Renal cortex interstitium (tissue), 11 donors: ENCODE results near the gene GRK5. TPM values are rescaled to one million over a fixed set of nuclear protein-coding genes. Genes with fewer than 3 reads are reported as not detected.

Experiments
- DNase-seq, 11 donors: peaks; one replicate each; pipeline ENCODE4 v3.0.0-alpha.2; 2013; ENCODE audit warnings: low read depth in 9 of 11, low spot score in 4 of 11; ENCODE audit errors: extremely low read depth in 1 of 11
- polyA plus RNA-seq, 3 donors: library from polyadenylated mRNA; unstranded; fragments of 120-200 nt; gene quantifications; one replicate each; pipeline ENCODE4 v1.2.1, GENCODE V29; 2013; ENCODE audit not compliant: insufficient read length in 3 of 3

The GRK5 gene
- polyA plus RNA-seq, 3 donors = 16.7 to 19.1 (median 17.5) TPM

- DNase-seq = no peak
Measured at GRCh38 chr10:119377451-119377957, 170.1 kb downstream of the GRK5 start.

- no peak for DNase-seq
Measured at GRCh38 chr10:119377958-119378736, 170.8 kb downstream of the GRK5 start.

- DNase-seq = no peak
Measured at GRCh38 chr10:119378737-119379067, 171.3 kb downstream of the GRK5 start.

DNA sequence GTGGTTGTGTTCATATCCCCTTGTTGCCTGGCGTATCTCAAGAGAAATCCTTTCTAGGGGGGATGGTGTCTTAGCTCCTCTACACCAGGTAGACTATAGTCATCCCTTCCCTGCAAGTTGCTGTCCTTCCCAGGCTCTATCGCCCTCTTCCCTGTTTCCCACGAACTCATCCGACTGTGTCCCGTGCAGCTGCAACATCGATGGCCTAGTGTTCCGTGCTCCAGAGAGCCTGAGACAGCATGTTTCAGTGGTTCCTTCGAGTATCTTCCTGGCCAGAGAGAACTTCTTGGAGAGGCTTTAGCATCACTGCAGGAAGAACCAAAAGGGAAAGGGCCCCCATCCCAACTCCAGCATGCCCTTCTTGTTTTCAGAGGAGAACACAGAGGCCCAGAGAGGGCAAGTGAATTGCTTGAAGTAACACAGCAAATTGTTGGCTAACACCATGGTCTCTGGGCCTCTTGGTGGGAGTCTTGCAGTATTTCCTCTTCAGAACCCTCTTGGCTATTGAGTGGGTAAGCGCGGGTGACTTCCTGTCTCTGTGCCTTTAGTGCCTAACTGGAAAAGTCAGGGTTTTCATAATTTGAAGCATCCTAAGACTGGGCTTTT is 172.2 kb downstream of the GRK5 start:
- no peak for DNase-seq

- DNase-seq = no peak
Measured at GRCh38 chr10:119383174-119383856, 175.9 kb downstream of the GRK5 start.

DNA sequence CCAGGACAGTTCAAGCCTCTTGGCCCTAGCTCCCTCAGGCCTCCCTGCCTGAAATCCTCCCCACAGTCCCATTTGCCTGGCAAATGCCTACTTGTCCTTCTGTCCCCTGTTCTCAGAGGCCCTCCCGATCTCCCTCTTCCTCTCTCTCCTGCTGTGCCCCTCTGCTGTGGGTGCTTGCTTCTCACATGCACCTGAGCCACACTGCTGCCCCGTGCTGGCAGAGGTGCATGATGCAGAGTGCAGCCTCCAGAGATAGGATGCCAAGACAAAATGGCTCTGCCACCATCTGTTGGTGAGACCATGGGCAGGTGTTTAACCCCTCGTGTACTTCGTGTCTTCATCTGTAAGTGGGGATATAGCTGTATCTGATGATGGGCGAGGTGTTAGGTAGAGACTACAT is 176.8 kb downstream of the GRK5 start:
- DNase-seq = no peak

GRCh38 chr10:119386666-119387065 is 179.3 kb downstream of the GRK5 start:
- no peak for DNase-seq

DNA sequence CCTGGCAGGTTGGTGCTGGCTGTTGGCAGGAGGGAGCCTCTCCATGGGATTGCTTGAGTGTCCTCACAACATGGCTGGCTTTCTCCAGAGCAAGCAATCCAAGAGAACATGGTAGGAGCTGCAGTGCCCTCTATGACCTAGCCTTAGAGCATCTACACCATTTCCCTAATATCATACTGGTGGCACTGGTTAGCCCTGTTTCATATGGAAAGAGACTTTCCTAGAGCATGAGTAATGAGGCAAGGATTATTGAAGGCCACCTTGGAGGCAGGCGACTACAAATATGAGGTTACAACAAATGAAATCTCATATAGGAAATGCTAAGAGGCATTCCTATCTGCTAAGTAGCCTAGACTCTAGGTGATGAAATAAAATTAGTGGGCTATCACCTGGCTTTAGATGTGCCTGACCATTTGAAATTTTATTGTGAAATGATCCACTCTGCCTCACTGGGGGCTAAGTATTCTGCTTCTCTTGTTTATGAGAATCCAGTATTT is 181.5 kb downstream of the GRK5 start:
- DNase-seq = no peak

GRCh38 chr10:119391440-119392251 is 184.3 kb downstream of the GRK5 start:
- no peak for DNase-seq

- DNase-seq = no peak
Measured at GRCh38 chr10:119393019-119393418, 185.6 kb downstream of the GRK5 start.

DNA sequence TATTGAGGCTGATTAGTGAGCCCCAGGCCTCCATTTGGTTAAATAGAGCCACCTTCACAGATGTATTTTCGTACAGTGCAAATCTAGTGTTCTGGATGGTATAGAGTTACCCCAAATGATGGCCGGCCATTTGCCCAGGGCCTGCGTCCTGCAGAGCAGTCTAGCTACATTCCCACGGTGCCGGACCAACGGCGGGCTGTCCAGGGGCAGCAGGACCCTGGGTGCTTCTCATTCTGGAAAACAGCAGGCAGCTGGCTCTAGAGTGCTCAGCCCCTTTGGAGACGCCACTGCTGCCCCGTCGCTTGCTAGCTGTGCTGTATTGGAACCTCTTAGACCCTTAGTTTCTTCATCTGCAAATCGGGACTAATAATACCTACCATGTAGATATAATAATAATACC is 186.1 kb downstream of the GRK5 start:
- no peak for DNase-seq

DNA sequence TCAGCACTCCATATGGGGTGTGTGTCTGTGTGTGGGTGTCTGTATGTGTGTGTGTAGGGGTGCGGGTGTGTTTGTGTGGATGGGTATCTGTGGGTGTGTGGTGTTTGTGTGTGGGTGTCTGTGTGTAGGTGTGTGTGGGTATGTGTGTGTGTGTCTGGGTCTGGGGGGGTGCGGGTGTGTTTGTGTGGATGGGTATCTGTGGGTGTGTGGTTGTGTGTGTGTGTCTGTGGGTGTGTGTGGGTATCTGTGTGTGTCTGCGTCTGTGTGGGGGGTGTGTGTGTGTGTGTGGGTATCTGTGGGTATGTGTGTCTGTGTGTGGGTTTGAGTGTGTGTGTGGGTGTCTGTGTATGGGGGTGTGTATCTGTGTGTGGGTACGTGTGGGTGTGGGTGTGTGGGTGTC is 186.5 kb downstream of the GRK5 start:
- no peak for DNase-seq

DNA sequence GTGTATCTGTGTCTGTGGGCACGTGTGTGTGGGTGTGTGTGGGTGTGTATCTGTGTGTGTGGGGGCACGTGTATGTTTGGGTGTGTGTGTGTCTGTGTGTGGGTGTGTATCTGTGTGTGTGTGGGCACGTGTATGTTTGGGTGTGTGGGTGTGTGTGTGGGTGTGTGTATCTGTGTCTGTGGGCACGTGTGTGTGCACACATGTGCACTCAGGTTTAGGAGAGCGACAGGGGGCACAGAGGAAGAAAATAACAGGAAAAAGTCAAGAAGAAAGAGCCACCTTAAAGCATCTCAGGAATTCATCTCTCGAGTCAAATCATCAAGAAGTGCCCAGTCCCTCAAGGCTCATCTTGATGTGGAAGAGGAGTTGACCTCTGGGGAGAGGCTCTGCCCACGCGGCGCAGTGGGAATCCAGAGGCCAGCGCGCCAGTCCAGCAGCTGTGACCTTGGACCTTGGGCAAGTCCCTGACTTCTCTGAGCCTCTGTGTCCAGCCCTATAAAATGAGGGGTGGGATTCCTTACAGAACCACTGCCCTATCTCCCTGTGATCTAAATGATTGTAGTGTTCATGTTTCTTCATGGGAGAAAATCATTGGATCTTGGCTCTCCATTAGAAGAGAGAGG is 187.4 kb downstream of the GRK5 start:
- DNase-seq = no peak

DNA sequence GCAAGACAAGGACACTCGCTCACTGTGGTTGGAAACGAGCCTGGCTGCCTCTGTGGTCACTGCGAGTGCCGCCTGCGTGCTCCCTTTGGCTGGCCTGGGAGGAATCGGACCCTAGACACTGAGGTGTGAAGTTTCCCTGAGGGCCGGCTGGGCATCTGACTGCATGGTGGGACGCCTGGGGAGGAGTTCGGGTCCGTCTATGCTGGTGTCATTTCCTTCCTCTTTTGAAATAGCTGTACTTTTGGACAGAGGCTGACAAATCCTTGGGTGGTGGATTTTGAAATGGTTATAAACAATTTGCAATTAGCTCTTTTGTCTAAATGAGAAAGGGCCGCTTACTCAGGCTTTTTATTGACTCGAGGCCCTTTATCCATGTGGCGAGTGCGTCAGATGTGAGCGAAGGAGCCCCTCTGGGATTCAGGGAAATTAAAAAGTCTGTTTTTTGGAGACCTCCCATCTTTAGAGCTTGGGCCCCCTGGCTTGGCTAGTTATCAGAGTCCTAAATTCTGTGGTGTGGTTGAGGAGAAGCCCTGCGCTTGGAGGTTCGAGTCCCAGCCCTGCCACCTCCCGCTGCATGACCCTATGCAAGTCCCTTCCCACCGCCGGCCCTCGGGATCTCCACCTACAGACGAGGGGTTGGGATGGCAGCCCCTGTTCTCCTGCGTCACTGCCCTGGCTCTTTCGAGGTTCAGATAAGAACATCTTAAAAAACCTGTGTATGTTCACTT is 188.1 kb downstream of the GRK5 start:
- no peak for DNase-seq

DNA sequence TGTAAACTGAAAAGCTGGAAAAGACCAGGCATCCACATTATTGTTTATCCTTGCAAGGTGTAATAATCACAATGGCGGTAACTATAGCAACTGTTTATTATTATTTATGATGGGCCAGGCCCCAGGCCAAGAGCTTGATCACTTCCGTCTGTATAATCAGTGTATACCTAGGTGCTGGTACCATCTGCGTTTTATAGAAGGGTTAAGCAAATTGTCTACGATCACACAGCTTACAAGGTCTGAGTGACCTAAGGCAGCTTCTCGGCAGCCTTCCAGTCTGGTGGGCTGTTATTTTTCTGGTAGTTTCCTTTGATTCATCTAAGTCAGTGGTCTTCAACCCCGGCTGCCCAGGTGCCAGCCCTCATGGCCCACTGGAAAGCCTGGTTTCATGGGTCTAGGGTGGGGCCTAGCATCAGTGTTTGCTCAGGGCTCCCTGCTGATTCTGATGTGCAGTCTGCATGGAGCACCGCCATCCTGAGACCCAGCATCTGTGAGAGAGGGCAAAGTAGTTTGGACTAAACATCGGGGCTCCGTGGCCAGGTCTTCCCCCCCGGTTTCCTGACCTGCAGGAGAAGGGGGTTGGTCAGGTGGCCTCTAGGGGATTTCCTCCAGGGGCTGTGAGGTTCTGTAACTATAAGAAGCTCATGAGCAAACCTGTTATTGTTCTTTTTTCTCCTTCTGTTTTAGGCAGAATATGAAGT is 188.8 kb downstream of the GRK5 start:
- no peak for DNase-seq

DNA sequence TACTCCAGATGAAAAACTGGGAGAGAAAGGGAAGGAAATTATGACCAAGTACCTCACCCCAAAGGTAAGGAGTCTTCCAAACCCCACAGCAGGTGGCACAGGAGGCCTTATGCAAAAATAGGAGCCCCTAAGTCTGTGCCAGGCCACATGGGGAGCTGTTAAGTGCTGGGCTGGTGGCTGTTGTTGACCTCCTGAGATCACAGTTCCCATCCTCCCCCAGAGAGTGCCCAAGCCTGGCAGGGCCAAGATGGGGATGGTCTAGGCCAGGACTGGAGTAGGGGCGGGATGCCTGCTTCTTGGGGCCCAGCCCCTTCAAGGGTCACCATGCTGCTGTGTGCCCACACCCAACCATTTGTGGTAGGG is 189.3 kb downstream of the GRK5 start:
- no peak for DNase-seq

GRCh38 chr10:119397416-119397815 is 190.0 kb downstream of the GRK5 start:
- DNase-seq = no peak

GRCh38 chr10:119398996-119399395 is 191.6 kb downstream of the GRK5 start:
- peak in 1 of 11 donors; percentile 35 for DNase-seq
